NCI-H2107 treated with DMSO at 0.1 percent for 48 hours (cell line): Measurements from ENCODE around the gene GCLC.
"Not testable (repeated sequence)": the region's sequence is repeated elsewhere in the genome, so short reads cannot be mapped to it uniquely, and the experiment has no call there.

ENCODE experiments used
- DNase-seq: peaks from one replicate; lab custom pipeline; 2025; ENCODE audit not compliant: unreplicated experiment; lab: John Stamatoyannopoulos, UW

The GCLC gene

GRCh38 chr6:53544470-53545308 lies at the start of gene GCLC:
Gene GCLC (minus strand): TSS chr6:53545101. CDS start chr6:53544645, 456 bp downstream.
- peak; percentile 26 for DNase-seq

DNA sequence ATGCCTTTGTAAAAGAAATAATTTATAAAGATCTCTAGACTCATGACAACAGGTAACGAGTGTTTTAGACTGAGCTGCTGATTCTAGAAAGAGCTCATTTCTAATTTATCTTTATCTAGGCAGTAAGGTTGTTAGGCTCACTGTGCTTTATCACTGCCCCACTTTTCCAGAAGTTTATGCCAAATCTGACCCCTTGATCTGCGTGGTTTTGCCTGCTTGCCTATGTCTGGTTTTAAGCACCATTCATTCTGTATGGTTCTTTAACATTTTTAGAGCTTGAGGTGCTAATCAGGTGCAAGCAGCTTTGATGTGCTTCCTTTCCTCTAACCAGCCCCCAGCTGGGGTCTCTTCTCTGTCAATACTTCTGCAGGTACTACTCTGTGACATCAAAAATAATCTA lies 49.7 kb upstream of the GCLC start:
- no peak for DNase-seq

- no peak for DNase-seq
These were observed 48.1 kb upstream of the GCLC start for GRCh38 chr6:53593001-53593488.

- no peak for DNase-seq
These were observed 47.0 kb upstream of the GCLC start for GRCh38 chr6:53591873-53592272.

DNA sequence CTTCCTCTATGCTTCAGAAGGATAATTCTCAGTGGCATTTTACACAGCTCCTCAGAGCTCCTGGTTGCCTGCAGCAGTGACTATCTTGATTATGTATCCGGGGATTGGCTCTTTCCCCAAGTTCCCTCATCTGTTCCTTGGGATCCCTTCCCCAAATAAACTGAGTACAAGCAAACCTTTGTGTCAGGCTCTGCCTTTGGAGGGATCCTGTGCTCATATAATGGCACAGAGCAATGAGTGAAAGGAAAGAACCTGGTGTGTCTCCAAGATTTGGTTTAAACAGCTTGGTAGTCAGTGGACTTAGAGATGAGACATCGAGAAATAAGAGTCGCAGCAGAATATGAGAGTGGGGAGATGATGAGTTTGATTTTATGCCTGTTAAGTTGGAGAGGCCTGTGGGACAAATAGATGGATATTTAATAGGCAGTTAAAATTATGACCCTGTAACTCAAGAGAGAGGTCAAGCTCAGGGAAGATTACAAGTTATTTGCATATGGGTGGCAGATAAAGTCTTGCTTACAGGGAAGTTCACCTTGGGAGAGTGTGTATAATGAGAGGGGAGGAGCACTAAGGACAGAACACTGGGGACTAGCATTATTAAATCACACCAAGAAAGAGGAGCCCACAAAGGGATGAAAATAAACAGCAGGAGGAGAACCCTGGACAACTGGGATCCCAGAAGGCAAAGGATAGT lies 44.1 kb upstream of the GCLC start:
- DNase-seq, result no peak

DNA sequence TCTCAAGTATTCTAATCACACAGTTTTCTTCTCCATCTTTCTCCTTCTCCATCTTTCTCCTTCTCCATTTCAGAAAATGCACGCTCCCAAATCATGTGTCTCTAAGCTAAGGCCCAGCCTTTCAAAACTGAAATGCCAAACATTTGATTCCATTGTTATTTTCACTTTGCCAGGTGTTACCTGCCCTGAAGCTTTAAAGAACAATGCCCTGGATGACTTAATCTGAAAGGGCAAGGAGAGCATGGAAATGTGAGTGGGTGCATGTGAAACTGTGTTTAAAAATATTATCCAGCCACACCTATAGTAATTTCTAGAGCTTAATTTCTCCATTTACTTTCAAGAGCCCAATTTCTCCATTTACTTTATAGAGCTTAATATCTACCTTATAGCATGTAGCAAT lies 42.4 kb upstream of the GCLC start:
- DNase-seq, result peak; percentile 19

DNA sequence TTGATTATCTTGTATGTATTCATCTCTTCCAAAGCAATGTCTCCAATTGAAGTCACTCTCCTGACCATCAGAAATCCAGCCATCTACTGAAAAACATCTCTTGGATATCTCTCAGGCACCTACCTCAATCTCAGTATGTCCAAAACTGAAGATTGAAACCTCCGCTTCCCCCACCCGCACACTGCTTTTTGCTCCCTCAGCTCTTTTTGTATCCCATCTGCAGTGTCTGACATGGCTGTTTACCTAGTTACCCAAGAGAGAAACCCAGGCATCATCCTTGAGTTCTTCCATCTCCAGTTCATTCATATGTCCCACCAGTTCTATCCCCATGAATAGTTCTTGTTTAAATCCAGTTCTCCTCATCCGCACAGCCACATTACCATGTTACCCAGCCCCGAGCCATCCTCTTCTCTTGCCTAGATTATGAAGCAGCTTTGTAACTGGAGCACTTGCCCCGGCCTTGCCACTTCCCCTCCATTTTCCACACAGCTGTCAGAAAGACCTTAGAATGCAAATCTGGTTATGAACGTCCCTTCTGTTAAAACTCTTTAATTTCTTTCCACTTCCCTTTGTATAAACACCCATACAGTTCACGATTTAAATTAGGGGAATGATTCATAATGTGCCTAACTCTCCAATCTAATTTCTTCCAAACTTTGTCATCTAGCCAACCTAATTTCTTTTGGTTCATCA lies 40.5 kb upstream of the GCLC start:
- no peak for DNase-seq

GRCh38 chr6:53584726-53585125 lies 39.8 kb upstream of the GCLC start:
- no peak for DNase-seq

DNA sequence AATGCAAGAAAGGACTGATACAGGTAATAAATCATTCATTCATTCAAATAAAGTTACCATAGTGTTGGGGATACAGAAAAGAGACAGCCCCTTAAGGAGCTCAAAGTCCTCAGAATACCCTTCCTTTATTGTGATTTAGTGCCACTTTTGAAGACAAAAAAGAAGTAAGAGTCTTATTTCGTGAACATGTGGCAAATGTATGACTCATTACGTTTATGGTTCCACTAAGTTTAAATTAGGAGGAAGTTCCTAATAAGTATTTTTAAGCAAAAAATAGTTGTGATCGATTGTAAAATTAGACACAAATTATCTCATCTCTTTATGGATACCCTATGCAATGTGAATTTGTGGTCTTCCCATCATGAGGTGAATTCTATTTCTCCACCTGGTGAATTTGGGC lies 38.5 kb upstream of the GCLC start:
- DNase-seq, result no peak

DNA sequence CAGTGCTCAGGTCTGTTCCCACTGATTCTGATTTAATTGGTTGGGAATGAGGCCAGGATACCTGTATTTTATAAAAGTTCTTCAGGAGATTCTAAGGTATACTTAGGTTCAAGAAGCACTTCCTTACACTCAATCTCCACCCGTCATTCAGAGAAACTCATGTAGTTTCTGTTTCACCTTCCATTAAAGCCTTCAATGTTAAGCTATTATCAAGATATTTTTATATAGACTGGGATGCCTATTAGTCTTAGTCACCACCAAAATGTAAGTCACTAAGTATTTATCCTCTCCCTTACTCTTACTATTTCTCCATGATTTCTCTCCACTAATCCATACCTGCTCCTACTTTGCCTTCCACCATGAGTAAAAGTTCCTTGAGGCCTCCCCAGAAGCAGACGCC lies 38.1 kb upstream of the GCLC start:
- DNase-seq, result no peak

DNA sequence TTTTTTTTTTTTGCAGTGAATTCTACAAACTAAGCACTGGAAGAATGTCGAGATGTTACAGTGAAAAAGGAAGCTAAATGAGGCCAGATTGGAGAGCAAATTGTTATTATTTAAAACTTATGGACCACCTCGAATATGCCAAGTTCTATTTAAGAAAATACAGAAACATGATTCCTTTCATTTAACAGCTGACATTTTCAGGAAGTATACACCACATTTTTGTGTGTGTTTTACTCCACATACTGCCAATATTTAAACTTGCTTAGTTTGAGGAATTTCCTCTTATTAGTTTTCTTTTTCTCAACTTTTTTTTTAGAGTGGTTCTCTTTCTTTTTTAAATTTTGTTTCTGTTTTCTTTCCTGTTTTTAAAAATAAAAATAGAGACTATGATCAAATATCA lies 37.0 kb upstream of the GCLC start:
- no peak for DNase-seq

DNA sequence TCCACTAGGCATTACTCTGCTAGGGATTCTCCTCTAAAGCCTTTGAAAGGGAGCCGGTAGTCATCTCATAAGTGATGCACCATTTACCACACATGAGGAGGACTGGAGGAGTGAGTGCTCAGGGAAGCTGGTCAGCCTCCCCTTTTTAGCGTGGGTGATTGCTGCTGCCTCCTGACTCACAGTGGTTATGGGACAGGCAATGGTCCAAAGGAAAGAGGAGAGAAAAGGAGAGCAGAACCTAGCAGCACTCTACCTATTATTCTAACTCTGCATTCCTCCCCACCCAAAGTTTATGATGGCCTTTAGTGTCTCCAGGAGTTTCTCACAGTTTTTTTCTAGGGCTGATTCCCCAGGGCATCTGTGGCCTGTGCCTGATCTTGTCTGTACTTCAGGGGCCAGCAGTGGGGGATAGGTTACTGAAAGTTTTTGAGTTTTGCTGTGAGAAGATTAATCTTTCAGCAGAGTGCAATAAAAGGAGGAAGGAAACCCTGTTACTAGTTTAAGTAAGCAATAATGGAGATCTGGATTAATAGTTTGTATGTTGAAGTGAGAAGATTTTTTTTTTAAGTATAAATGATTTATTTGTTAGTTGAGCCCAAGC lies 36.4 kb upstream of the GCLC start:
- DNase-seq, result no peak

GRCh38 chr6:53579338-53579737 lies 34.4 kb upstream of the GCLC start:
- DNase-seq, result no peak

- no peak for DNase-seq
These were observed 33.5 kb upstream of the GCLC start for GRCh38 chr6:53578371-53578770.

GRCh38 chr6:53573299-53573698 lies 28.4 kb upstream of the GCLC start:
- DNase-seq, result no peak

DNA sequence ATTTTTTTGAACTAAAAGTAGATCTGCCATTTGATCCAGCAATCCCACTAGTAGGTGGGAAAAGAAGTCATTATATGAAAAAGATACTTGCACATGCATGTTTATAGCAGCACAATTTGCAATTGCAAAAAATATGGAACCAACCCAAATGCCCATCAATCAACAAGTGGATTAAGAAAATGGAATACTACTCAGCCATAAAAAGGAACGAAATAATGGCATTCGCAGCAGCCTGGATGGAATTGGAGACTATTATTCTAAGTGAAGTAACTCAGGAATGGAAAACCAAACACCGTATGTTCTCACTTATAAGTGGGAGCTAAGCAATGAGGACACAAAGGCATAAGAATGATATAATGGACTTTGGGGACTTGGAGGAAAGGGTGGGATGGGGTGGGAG lies 27.5 kb upstream of the GCLC start:
- DNase-seq, result not testable (repeated sequence)

DNA sequence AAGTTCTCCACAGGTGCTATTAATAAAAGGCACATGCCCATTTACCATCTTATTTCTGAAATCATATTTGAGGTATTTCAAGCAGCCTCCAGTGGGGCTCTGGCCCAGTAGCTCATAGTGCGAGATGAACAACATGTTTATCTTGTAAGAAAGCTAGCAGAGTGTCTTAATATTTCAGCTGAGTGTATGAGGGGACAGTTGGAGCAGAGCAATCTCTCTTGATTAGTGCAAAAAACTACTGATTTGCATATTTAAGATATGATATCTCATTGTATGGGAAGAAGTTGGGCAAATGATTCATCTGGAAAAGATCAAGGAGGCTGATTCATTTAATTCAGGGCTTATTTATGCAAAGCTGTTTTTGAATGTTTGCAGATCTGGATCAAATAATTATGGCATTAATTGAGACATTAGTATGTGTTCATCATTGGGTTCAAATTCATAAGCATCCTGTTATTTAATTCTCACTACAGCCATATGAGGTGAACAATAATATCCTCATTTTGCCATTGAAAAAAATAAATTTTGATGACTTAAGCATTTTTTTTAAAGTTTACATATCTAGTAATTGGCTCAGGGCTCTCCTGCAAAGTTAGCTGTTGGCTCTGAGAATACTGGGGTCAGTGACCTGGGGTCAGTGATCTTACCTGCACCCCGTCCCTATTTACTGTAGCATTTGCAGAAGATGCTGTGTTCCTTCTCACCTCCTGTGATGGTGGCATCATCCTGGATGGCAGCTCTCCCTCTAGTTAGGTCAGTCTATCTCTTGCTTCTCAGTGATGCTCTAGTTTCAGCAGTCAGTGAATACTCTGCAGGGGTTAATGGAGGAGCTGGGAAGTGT lies 24.1 kb upstream of the GCLC start:
- DNase-seq, result no peak

DNA sequence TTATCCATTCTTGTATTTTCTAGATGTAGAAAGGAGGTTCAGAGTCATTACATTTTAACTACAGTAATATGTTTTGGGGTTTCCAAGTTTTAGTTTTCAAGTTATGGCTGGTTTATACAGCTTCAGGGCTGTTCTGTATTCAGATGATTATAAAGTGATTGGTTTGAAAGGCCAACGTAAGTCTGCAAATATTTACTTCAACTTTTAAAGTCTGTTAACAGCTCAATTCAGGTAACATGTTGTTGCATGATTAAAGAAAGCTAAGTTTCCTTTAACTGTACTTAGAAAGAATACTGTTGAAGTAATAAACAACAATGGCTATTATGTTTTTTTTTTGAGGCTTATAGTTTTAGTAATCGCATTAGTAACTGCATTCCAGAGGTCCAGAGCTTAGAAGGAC lies 22.8 kb upstream of the GCLC start:
- no peak for DNase-seq

DNA sequence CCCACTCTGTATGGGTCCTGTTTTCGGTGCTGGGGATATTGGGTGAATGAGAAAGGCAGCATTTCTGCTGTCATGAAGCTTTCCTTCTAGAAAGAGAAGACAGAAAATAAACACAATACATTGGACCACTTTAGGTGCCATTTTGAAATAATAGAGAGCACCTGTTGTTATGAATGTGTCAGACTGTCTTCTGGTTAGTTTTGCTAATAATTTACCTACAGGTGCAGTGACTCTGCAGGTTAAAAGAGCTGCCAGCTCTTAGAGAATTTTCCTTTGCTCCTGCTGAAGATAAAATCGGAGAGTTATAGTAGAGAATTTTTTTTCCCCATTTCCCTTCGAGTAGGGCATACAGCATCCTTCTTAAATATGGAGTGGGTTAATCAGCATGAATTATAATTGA lies 21.9 kb upstream of the GCLC start:
- DNase-seq, result no peak

- no peak for DNase-seq
These were observed 21.0 kb upstream of the GCLC start for GRCh38 chr6:53565886-53566285.
